HS-27A (cell line): ENCODE measurements around the gene MAN2A2.
"Not testable (repeated sequence)": the region's sequence is repeated elsewhere in the genome, so short reads cannot be mapped to it uniquely, and the experiment has no call there.

Experiments
- DNase-seq: peaks from one replicate; pipeline ENCODE4 v3.0.0-alpha.2; 2012; ENCODE audit warnings: low read depth, missing footprints

MAN2A2 gene

DNA sequence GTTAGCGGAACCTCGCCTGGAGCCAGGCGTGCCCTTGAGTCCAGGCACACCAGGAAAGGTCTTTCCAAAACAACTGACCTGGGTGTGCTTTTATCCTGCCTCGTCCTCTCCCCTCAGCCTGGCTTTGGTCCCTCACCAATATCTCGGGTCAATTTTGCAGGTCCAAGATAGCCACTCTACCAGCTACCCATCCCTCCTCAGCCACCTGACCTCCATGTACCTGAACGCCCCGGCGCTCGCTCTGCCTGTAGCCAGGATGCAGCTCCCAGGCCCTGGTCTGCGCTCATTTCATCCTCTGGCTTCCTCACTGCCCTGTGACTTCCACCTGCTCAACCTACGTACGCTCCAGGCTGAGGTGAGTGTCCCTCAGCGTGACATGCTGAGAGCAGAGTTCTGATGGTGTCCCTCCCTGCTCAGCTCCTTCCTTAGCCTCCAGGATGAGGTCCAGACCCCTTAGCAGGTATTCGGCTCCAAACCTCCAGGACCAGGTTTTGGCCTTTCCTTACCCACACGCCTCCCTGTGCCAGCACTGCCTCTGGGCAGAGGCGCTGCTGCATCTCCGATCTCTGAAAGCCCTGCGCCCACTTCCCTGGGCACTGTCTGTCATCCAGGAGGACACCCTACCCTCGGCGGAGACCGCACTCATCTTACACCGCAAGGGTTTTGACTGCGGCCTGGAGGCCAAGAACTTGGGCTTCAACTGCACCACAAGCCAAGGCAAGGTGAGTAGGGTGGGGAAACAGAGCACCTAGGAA, 15.1 kb downstream of the MAN2A2 start:
- DNase-seq: no peak

DNA sequence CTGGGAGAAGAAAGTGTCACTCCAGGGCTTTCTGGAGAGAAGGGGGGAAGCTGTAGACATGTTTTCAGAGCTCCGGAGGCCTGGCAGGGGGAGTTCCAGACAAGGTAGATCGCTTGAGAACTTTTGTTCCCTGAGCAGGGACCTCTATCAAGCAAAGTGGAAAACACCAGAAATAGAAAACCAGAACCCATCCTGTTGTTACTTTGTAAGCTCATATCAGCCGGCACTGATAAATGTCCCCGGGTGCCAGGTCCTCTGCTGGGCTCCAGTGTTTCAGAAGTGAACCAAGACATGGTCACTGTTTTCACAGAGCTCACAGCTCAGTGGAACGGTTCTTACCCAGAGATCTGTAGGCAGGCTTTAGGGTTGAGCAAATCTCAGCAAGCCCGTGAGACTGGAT, 15.7 kb downstream of the MAN2A2 start:
- no peak for DNase-seq

- no peak for DNase-seq
Measured at GRCh38 chr15:90921887-90922286, 18.8 kb downstream of the MAN2A2 start.

- DNase-seq: not testable (repeated sequence)
Measured at GRCh38 chr15:90922712-90923322, 19.7 kb downstream of the MAN2A2 start.

DNA sequence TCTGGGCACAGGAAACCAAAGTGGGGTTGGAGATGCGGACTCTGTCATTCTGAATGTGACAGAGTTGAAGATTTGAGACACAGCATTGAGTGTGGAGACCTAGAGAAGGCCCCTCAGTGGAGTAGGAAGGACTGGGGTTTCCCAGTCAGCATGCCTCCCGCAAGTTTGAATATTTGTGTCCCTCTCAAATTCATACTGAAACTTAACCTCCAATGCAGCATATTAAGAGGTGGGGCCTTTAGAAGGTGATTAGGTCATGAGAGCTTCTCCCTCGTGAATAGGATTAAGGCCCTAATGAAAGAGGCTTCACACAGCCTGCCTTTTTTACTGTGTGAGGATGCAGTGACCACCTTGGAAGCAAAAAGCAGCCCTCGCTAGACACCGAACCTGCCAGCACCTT, 21.3 kb downstream of the MAN2A2 start:
- no peak for DNase-seq

DNA sequence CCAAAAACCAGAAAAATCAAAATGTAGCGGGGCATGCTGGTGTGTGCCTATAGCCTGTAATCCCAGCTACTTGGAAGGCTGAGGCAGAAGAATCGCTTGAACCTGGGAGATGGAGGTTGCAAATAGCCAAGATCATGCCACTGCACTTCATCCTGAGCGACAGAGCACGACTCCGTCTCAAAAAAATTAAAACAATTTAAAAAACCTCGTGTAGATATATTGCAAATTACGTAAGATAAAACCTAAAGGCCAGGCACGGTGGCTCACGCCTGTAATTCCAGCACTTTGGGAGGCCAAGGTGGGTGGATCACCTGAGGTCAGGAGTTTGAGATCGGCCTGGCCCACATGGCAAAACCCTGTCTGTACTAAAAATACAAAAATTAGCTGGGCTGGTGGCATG, 23.7 kb downstream of the MAN2A2 start:
- DNase-seq: not testable (repeated sequence)

GRCh38 chr15:90928106-90928505, 25.0 kb downstream of the MAN2A2 start:
- not testable (repeated sequence) for DNase-seq

DNA sequence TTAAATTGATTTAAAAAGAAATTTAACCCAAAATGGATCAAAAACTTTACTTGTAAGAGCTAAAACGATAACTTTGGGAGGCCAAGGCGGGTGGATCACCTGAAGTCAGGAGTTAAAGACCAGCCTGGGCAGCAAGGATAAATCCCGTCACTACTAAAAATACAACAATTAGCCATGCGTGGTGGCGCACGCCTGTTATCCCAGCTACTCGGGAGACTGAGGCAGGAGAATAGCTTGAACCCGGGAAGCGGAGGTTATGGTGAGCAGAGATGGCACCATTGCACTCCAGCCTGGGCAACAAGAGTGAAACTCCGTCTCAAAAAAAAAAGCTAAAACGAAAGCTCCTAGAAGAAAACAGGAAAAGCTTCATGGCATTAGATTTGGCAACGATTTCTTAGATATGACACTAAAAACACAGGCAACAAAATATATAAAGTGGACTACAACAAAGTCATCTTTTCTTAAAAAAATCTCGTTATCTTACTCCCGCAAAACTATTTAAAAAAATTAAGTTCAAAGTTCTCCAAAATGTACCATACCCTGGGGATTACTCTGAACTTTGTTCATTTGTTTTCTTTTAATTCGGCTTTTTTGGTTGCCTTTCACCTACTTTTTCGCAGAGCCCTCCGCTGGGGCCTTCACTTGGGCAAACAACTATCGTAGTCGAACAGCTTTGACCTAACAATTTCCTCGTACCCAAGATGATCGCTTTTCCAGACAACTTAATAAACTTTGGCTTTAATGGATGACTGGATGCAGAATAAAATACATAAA, 26.3 kb downstream of the MAN2A2 start:
- DNase-seq: no peak

DNA sequence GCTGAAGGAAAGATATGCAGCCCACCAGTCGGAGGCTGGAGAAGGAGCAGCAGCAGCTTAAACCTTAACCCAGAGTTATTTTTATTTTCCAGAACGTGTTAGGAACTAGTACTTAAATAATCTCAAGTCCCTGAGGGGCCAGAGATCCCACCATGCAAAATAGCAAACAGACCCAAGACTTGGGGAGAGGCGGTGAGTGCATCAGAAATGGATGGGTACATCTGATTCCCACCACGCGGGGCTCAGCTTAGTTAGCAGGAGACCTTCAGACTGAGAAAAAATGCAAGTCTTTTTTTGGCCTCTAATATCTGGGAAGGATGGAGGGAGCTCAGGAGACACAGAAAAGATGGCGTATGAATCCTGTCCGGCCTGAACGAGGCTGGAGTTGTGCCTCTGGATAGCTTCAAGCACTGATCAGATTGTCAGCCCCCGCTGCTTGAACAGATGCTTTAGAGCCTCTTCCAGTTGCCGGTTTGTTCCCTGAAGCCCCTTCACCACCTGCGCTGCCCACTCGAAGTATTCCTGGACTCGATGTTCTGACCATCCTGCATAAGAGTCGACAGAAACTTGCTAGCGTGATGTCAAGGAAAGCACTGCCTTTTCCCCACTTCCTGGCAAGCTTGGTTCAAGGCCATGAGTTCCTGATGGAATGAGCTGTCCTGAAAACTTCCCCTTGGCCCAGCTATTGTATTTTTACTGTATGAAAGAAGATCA, 27.9 kb downstream of the MAN2A2 start:
- DNase-seq: no peak

GRCh38 chr15:90931575-90931827, 28.4 kb downstream of the MAN2A2 start:
- no peak for DNase-seq

DNA sequence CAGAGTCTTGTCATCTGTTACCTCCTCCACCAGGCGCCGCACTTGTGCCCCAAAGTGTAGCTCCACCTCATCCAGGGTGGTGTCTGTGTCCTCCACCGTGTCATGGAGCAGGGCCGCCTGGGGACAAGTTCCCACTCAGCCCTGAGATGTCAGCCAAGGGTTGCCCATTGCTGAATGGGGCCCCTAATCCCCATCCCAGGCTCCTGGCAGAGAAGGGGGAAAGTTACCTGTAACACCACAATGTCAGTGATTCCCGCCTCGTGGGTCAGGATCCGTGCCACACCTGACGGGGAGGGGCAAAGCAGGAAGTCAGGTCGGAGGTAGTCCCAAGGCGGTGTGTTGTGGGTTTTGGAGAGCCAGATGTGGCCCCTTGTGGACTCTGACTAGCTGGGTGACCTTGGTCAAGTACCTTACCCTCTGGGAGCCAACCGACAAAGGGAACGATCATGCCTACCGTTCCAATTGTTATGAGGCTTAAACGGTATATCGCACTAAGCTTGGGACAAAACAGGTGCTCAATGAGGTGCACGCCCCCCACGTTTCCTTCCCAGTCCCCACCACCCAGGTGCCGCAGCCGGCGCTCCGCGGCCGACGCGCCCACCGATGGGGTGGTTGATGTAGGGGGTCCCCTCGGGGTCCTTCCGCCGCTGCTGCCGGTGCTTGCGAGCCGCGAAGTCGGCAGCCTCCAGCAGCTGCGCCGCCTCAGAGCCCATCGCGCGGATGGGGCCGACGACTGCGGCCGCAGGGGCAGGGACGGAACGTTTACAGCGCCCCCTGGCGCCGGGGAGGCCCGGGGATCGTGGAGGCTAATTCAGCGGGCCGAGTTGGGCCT, 28.9 kb downstream of the MAN2A2 start, which contains the start of gene HDDC3:
Gene HDDC3 (minus strand): TSS at position 722 of the 832 bp plus-strand sequence. CDS start 9 bp downstream, at position 713.
- DNase-seq: peak; percentile 72

- no peak for DNase-seq
Measured at GRCh38 chr15:90932660-90932991, 29.5 kb downstream of the MAN2A2 start.

DNA sequence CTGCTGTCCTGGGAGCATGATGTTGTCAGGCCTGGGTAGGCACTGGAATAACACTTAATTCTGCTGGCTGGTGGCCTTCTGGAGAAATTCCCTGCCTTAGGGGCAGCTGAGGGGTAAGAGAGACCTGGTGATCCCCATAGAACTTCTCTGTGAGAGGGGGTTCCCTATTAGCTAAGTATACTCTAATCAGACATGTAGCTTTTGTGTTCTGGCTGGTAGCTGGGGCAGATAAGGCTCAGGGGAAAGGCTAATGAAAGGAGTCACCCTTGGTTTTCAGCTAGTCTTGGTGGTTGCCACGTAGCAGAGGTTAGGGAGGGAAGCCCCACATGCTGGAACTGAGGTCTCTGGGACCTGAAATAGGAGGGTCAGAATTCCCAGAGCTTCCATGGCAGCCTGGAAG, 30.2 kb downstream of the MAN2A2 start:
- no peak for DNase-seq

DNA sequence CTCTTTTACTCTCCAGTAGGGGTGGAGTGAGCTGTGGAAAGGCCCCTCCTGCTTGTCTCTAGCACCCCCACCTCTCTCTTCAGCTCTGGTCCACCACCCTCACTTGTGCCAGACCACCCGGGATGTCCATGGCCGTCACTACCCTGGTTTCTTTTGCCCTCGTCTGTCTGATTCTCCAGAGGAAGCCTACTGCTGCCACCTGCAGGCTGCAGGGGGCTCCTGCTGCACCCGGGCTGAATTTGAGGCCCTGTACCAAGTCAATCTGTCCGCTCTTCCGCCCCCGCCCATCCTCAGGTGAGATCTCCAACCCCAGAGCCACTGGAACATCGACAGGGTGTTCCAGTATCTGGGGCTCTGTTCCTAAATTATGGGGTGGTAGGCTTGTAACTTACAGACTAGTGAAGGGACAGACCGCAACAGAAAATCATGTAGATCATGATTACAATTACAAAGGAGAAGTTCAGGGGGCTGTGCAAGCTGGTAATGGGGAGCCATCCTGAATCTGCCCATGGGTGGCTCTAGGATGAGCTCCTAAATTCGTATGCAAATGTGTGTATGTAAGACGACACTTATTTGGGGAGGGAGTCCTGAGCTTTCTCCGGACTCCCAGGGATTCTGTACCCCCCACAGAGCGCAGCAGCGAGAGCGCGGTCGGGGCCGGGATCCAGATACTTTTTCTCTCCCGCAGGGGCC, 31.3 kb downstream of the MAN2A2 start:
- peak; percentile 65 for DNase-seq

DNA sequence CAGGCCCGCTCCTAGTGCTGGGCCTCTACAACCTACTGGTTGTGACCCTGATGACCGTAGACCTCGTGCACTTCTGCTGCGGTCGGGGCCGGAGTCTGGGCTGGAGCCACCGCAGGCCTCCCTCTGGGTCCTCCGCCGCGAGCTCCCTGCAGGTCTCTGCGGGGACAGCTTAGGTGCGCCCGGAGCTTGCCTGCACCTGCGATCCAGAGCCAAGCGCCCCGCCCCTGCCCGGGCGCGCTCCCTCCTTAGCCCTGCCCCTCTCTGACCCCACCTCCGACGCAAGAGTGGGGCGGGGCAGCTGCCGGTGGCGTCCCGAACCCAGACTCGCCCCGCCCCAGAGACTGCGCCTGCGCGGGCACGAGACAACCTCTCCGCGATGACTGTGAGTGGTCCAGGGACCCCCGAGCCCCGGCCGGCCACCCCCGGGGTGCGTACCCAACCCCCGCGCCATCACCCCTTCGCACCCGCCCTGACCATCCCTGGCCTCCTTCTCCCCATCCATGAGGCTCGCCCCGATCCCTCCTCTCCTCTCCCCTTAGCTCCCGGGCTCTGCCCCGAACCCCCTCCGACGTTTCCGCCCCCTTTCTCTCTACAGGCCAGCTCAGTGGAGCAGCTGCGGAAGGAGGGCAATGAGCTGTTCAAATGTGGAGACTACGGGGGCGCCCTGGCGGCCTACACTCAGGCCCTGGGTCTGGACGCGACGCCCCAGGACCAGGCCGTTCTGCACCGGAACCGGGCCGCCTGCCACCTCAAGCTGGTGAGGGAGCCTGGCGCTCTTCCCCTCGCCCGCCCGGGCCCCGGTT, 32.0 kb downstream of the MAN2A2 start, which contains the start of gene UNC45A:
Gene UNC45A (plus strand): TSS at position 337 of the 803 bp plus-strand sequence. CDS start 40 bp downstream, at position 377.
- peak; percentile 71 for DNase-seq

- DNase-seq: no peak
Measured at GRCh38 chr15:90936823-90937222, 33.7 kb downstream of the MAN2A2 start.

DNA sequence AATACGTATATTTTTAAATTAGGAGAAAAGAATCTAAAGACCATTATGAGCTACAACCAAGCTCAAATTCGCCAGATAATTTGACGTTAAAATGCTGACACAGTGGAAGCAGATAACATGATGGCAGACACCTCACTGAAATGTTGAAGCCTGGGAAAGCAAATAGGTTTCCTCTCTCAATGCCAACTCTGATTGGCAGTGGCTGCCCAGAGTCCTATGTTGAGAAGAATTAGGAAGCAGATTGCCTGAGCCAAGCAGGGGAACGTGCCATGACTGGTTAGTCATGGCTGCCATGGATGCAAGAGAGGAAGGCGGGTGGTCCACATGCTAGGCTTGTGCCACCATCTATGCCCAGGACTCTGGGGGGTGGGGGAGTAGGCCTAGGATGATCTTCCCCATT, 35.2 kb downstream of the MAN2A2 start:
- no peak for DNase-seq

- no peak for DNase-seq
Measured at GRCh38 chr15:90939756-90940155, 36.7 kb downstream of the MAN2A2 start.

DNA sequence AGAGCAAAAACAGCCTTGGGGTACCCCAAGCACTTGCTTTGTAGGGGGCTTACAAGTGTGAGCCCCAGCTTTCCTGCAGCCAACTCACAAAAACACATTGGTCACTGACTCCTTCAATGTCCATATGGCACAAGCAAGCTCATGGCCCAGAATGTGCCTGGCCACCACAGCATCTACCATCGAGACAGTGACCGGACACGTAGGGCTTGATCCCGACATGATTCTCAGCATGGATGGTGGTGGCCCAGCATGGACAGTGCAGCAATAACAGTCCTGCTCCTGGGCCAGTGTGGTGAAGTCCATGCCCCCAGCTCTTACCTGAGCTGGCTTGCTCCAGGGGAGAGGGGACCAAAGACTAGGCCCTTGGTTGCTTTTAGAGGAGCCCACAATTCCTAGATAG, 37.9 kb downstream of the MAN2A2 start:
- no peak for DNase-seq
